HG02840 (cell line): ENCODE measurements around the gene SECISBP2L.
"Not testable (repeated sequence)": the region's sequence is repeated elsewhere in the genome, so short reads cannot be mapped to it uniquely, and the experiment has no call there.

Experiments used
- ATAC-seq: cut with Tn5 transposase; IDR thresholded peaks from one replicate; pipeline ENCODE4 v1.9.1; 2021; ENCODE audit warnings: mild to moderate bottlenecking, moderate library complexity, moderate number of reproducible peaks; ENCODE audit not compliant: unreplicated experiment, low FRiP score

The SECISBP2L gene, protein sequence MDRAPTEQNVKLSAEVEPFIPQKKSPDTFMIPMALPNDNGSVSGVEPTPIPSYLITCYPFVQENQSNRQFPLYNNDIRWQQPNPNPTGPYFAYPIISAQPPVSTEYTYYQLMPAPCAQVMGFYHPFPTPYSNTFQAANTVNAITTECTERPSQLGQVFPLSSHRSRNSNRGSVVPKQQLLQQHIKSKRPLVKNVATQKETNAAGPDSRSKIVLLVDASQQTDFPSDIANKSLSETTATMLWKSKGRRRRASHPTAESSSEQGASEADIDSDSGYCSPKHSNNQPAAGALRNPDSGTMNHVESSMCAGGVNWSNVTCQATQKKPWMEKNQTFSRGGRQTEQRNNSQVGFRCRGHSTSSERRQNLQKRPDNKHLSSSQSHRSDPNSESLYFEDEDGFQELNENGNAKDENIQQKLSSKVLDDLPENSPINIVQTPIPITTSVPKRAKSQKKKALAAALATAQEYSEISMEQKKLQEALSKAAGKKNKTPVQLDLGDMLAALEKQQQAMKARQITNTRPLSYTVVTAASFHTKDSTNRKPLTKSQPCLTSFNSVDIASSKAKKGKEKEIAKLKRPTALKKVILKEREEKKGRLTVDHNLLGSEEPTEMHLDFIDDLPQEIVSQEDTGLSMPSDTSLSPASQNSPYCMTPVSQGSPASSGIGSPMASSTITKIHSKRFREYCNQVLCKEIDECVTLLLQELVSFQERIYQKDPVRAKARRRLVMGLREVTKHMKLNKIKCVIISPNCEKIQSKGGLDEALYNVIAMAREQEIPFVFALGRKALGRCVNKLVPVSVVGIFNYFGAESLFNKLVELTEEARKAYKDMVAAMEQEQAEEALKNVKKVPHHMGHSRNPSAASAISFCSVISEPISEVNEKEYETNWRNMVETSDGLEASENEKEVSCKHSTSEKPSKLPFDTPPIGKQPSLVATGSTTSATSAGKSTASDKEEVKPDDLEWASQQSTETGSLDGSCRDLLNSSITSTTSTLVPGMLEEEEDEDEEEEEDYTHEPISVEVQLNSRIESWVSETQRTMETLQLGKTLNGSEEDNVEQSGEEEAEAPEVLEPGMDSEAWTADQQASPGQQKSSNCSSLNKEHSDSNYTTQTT

DNA sequence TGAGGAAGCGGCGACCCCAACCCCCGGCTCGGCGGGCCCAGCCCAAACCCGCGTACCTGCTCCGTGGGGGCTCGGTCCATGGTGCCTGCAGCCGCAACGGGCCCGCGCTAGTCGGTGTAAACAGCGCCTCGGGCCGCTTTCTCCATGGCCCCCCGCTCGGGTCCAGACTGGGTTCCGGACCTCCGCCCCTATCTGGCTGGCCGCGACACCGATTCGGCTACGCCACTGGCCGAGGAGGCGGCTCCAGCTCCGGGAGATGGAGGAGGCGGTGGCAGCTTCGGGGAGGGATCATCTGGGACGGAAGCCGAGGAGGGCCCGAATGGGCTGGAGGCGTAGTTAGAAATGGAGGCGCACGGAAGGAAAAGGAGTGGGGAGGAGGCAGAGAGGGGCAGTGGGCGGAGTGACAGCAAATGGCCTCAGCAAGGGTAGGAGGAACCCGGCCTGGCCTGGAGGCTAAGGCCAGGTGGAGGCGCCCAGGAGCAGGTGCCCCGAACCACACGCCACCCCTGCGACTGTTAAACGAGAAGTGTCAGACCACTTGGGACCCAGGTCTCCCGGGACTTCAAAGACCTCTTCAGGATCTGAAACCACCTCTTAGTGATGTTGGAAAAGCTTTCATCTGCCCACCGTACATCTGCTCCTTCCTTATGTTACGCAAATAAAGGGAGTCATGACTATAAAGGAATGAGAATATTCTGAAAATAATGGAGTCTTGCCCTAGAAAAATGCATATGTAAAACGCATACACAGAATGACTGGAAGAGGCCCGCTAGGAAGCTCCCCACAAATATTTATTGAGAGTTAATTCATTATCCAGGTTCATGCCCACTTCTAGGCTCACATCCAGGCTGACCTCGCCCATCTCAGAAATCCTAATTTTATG, at the start of gene SECISBP2L:
TSS of gene SECISBP2L (minus strand) at position 227 of the 883 bp plus-strand sequence. CDS start at position 80, 147 bp downstream.
- peak; percentile 92 for ATAC-seq

DNA sequence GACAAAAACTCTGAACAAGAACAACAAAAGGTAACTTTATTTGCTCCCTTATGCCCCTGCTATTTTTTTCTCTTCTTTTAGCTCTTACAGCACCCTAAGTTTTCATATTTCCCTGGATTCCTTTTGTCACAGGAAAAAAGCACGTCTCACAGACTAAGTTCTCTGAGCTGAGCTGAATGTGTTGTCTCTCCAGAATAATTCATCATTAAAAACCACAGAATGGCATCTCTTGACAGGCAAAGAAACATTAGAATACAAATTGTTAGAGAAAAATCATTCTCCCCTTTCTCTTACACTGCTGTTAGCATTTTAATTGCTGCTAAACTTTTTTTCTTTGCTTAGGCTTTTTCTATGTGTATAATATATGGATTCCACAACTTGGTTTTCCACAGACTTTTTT, 48.7 kb upstream of the SECISBP2L start:
- no peak for ATAC-seq

DNA sequence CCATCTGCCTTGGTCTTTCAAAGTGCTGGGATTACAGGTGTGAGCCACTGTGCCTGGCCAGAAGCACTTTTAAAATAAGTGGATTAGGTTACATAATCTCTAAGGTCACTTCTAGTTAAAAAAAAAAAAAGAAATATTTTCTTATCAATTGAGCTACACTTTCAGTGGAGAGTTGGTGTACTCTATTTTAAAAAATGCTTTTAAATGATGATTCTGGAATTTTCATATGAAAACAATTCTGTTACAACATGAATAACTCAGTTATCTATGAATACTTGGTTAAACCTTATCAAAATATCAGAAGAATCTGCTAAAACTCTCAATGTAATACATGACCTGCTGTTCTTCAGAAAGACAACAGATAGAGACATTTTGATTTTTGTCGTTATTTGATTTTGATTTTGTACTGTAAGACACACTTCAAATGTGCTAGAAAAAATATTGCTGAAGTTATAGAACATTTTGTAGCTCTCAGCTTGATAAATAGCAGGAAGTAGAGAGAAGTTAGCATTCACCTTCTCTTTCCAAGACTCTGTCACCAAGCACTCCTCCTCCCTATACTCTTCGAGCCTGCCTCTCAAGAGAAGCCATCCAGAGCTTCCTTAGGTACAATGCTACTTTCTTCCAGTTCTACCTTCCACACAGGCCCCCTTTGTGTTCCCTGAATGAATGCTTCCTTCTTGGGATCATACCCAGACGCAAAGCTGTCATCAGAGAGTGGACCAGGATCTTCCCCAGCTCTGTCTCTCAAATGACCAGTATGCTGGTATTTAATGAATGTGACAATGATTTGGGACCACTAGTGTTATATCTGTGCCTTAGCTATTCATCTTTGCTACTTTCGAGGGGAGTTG, 47.2 kb upstream of the SECISBP2L start:
- ATAC-seq = no peak

DNA sequence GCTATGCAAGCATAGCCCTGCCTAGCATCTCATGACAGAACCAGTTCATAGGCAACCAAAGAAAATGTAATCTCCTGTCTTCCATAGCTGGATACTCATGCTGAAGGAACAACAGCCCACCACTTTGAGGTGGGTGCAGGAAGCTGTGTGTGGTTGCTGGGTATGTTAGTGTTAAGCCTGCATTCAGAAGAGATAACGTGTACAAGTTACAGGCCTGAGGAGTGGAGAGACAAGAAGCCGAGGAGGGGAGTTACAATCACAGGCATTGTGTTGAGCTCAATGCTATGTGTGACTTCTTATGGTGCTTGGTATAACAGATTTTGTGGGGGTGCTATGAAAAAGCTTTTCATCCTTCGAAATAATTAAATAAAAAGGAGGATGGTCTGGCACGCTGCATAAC, 42.8 kb upstream of the SECISBP2L start:
- no peak for ATAC-seq

DNA sequence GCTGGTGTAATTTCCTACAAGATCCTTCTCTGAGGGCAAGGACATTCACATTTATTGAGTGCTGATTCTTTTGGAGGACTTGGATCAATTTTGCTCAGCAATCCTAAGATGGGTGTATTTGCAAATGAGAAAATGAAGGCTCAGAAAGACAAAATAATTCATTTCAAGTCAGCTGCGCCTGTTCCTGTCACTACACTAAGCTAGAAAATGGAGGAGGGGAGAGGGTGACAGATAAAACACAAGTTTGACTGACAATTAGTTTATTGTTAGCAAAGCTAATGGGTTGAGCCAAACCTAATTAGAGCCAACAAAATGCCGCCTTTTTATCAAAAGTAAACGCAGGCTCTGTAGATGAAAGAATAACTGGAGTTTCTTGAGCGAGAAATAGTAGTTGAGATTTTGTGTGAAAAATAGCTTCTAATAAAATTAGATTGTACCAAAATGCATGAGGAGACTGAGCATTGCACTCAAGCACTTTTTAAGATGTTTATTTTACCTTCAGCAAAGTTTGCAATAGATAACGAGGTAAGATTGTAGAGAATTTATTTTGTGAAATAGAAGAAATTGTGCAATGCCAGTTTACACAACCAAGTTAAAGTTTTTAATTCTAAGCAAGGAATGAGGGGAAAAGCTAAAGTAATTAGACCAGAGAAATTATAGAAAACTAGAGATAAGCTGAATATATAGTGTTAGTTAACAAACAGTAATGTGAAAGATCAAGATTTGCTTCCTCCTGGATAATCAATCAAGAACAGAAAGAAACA, 39.6 kb upstream of the SECISBP2L start:
- no peak for ATAC-seq

DNA sequence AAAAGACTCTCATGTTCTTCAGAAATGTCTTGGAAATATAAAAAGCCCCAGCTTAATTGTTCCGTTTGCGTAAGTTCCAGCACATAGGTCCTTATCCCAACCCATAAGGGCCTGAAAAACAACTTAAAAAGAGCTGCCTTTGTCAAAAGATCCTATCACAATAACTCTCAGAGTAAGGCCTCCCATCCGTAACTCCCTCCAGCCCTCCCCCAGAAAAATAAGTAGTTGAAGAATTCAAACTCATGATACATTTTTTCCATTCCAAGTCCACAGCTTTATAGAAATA, 38.0 kb upstream of the SECISBP2L start:
- ATAC-seq = no peak

DNA sequence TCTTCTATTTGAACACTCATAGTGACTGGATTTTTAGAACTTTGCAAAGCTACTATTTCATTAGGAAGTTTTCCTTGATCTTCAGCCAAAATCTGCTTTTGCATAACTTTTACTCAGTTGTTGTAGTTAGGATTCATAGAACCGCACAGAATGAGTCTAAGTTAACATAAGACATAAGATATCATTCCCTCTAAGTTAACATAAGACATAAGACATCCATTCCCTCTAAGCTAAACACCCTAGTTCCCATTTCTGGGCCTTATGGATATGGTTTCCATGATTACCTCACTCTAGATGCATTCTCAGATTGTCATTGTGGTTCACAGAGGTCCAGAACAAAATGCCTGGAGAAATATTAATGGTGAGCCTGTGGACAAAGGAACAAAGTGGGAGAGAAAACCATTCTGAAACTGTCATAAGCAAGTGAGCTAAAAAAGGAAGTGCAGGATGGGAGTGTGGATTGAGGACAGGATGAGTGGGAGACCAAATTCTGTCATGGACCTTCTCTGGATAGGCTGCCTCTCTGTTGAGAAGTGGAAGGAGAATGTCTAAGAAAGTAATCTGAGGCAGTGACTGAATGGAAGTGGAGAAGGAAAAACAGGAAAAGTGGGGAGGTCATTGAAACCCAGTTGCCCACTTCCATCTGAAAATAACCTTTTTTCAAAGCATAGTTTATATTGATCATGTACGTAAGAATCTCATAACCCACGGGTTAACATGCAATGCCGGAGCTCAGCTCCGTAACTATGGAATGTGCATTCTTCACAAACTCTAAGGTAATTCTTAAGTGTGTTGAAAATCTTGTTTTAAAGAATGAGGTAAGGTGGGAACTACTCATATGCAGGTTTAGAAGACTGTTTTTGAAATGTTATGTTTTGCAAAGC, 37.4 kb upstream of the SECISBP2L start:
- ATAC-seq = no peak

DNA sequence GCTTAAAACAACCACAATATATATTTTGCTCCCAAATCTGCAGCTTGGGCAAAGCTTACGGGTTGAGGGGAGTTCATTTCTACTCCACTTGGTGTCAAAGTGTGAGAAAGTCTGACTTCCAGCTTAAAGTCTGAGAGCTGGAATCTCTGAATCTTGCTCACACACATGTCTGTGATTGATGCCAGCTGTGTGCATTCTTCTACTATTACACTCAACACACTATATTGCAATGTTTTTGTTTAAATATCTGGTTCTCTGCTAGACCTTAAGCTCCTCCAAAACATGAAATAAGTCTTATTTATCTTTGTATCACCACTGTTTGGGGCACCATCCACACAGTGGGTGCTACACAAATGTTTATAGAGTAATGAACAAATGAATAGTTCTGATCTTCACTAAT, 36.7 kb upstream of the SECISBP2L start:
- no peak for ATAC-seq

DNA sequence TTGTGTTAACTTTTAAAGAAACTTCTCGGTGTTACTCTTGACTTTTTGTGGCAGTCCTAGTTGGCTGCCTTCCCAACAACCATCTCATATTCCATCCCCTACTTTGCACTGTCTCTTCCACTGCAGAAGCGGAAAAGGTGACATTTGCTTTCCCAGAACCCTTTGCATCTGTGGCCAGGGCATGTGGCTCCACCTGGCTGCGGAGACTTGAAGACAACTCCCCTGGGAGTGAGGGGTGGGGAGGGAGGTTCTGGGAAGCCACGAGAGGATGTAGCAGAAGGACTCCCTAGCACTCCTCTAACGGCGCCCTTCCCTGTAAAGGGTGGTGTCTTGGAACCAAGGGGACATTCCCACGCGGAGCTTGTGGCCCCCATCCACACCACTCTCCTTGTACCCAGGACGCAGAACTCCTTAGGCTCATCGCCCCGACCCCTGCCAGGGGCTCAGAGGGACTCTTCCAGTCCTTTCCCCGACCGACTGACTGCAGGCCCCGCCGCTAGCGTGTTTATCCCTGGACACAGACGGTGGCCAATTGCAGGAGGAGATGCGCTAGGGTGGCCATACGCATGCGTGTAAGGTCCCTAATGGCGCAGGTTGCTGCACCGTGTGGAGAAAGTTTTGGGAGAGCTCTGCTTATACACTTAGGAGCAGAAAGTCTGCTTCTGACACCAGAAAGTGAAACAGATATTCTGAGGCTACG, 33.2 kb upstream of the SECISBP2L start:
- no peak for ATAC-seq

DNA sequence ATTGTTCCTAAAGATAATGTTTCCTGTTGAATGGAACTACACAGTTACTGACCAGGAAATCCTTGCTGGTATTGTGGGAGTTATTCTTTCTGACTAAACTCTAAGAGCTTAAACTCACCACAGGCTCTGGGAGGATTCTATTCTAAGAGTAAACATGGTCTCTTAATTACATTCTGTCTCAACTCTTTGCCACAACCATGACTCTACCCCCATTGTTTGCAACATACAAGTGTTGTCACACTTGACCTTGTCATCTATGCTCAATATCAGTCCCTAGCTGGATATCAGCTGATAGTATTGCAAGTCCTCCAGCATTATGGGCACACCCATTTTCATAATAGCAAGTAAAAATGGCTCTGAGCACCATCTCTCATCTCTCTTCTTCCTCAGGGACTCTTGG, 29.6 kb upstream of the SECISBP2L start:
- no peak for ATAC-seq

DNA sequence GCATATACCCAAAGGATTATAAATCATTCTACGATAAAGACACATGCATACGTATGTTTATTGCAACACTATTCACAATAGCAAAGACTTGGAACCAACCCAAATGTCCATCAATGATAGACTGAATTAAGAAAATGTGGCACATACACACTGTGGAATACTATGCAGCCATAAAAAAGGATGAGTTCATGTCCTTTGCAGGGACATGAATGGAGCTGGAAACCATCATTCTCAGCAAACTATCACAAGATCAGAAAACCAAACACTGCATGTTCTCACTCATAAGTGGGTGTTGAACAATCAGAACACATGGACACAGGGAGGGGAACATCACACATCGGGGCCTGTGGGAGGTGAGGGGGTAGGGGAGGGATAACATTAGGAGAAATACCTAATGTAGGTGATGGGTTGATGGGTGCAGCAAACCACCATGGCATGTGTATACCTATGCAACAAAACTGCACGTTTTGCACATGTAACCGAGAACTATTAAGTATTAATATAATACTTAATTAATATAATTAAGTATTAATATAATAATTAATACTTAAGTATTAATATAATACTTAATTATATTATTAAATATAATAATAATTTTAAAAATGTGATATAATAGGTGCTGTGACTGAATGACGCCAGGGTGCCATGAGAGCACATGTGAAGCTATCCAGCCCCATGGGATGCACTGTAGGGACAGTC, 28.5 kb upstream of the SECISBP2L start:
- ATAC-seq = not testable (repeated sequence)

DNA sequence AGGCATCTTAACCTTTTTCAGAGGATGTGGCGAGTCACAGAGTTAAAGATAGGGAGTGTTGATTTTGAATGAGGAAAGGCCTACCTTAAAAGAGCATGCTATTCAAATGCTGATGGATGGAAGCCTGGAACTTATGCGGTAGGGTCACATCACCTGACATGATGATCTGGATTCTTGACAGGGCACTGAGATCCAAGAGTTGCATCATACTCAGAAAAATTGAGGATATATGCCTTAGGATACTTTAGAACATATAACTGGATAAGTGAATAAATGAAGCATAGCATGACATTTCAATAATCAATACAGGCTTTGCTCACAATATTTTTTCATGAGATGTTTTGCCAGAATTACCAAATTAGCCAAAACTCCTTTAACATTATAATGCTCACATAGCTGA, 20.1 kb upstream of the SECISBP2L start:
- ATAC-seq = no peak

DNA sequence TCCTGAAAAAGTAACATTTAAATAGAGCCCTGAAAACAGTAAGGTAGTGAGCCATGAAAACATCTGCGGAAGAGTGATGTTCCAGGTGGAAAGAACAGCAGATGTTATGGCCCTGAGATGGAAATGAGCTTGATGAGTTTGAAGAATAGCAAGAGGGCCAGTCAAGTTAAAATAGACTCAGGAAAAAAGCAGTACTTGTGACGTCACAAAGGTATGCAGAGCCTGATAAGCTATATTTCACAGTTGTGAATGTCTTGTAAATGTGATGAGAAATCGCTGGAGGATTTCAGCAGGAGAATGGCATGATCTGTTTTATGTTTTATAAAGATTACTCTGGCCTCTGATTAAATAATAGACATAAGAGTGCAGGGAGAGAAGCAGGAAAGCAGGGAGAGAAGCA, 18.6 kb upstream of the SECISBP2L start:
- no peak for ATAC-seq

DNA sequence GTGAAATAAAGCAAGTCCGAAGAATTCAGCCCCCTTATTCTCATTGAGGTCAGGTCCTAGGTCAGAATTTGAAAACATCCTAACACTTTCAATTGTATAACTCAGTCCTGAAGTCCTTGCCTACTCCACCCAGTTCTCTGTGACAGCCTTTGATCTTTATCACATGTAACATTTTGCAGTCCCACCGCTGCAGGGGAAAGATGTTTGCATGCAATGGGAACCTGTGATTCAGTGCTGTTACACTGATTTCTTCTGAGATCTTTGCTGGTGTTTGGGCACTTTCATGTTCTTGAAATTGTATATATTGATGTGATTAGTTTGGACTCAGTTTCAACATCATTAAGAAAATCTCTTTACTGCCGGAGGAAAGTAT, 18.0 kb upstream of the SECISBP2L start:
- no peak for ATAC-seq

DNA sequence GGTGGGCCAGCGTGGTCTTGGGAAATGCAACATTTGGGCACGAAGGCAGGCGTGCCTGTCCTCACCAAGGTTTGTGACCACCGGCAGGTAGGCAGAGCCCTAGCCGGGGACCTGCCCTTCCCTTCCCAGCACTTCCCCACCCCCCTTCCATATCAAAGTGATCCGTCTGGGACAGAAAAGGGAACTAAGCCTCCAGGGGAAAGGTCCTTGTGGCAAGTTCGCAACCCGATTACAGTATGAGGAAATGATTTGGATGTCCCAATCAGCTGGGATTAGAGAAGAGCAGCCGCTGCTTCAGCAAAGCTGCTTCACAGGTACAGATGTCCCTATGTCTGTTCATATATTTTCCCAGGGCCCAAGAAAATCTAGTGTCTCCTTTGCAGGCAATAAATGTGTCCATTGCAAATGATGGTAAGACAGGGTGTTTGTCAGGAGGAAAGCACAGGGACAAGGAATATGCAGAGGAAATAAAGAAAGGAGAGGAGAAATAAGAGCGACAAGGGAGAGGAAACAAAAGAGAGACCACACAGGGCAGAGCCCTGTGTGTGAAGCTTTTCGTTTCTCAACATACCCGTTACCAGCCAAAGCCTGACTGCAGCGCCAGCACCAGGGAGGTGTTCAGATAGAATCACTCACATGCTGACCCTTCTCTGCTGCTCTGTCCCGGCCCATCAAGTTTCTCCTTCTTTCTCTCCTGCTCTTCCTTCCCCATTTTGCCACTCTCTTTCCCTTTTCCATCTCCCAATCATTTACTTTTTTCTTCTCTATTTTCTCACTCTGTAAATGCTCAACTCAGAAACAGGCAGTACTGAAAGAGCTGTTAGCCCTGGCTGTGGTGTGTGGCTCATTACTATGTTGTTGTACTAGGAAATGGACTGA, 17.4 kb upstream of the SECISBP2L start:
- no peak for ATAC-seq

DNA sequence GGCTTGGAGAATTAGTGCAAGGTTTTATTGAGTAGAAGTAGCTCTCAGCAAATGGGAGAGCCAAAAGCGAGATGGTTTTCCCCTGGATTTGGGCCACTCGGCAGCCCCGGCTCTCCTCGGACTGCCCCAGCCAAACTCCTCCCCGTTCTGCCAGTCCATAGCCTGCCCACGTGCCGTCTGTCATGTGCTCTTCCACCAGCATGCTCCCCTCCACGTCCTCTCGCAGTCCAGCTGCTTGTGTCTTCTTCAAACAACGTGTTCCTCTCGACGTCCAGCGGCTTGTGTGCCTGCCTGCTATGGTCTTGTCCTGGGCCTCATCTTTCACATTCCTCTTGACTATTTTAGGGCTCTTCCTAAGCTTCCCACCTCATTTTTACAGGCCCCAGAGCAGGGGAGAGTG, 16.7 kb upstream of the SECISBP2L start:
- ATAC-seq = no peak
